ENCODE data around the gene NPIPB2. TPM values are rescaled to one million over a fixed set of nuclear protein-coding genes. Genes with fewer than 3 reads are reported as not detected.

The NPIPB2 gene
- polyA plus RNA-seq, 2 of the 4 experiments (the other 2 are of a cell fraction), result 2.7 to 6.6 TPM

GRCh38 chr16:11901091-11901490, 40.8 kb downstream of the NPIPB2 start:
- Histone ChIP-seq H3K9me3 (no peaks in the 10 kb centered on the region), H3K4me1 (peaks cover 7% of the 10 kb centered on the region; the same call in 1 of the 3 replicates), H3K4me3 (no peak overlapping the region), H3K27ac (no peak overlapping the region), H3K4me2 (no peak overlapping the region)
- TF ChIP-seq HEYL (CRISPR knock-in tag; IDR thresholded peaks at IDR 0.05) (no peak), JUN (IDR thresholded peaks at IDR 0.05) (no peak), RFX5 (IDR thresholded peaks at IDR 0.05) (no peak), FOXS1 (CRISPR knock-in tag; IDR thresholded peaks at IDR 0.05) (no peak), E2F6 (IDR thresholded peaks at IDR 0.05; ENCODE audit: borderline replicate concordance, low read depth) (no peak), CBX8 (IDR thresholded peaks at IDR 0.05) (no peak), HOXB13 (CRISPR knock-in tag; IDR thresholded peaks at IDR 0.05; ENCODE audit: low read depth) (no peak), ZFP36 (IDR thresholded peaks at IDR 0.05; ENCODE audit: borderline replicate concordance, partially characterized antibody) (no peak), CHD4 (IDR thresholded peaks at IDR 0.05; ENCODE audit: borderline replicate concordance) (no peak), ZSCAN20 (CRISPR knock-in tag; IDR thresholded peaks at IDR 0.05) (no peak), HDAC2 (IDR thresholded peaks at IDR 0.05) (no peak), KDM1A (IDR thresholded peaks at IDR 0.05; ENCODE audit: low read depth) (no peak), RNF2 (IDR thresholded peaks at IDR 0.05; ENCODE audit: borderline replicate concordance, low read depth) (no peak), FOSB (CRISPR knock-in tag; IDR thresholded peaks at IDR 0.05) (no peak)
- no peak for ATAC-seq
- 64% methylated on average over 3 of the region's 3 CpGs for WGBS (ENCODE audit: missing lambda C conversion rate)
- no peak for DNase-seq (ENCODE audit: low read depth in 1 of 2, low spot score in 1 of 2)
- ChIA-PET POLR2A (no interaction called here), CTCF (interaction anchor here (0.6 to 1.6 kb wide), 3 partner anchors 11 to 167 kb away, joined by 3 to 5 read pairs (median 3); partner anchors contain the start of gene GSPT1)
- FAIRE-seq, result no peak

DNA sequence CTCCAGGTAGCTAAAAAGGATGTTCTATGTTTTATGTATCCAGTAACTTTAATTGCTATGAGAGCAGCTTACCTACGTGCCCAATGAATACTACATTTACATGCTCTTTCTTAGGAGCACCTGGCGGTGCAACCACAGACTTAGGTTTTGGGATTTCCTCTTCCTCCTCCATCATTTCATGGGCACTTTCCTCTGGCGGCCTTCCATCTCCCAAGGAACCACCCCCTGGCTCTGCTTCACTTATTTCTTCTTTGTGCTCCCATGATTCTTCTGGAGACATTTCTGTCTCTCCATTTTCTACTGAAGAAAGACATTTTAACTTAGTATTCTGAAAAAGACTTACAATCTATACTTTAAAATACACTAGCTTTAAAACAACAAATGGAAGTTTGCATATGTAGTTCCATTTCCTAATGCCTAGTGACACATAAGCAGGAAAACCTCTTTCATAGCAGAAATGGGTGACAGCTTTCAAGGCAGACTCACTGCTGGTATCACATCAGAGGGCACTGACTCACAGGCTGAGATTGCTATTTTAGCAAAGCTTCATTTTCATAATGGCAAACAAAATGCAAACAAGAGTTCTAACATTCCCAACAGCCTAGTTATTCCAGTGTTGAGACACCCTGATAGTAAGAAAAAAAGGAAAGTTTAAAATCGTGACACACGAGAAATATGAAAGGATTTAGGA, 45.2 kb downstream of the NPIPB2 start:
- ChIA-PET POLR2A (no interaction called here), CTCF (interaction anchor here (1.3 to 2.3 kb wide), 2 partner anchors 15 to 171 kb away, joined by 4 to 10 read pairs; no protein-coding TSS in a partner anchor)
- H3K4me3 ChIP-seq, result no peak overlapping the region
- TF ChIP-seq, protein P1, sequence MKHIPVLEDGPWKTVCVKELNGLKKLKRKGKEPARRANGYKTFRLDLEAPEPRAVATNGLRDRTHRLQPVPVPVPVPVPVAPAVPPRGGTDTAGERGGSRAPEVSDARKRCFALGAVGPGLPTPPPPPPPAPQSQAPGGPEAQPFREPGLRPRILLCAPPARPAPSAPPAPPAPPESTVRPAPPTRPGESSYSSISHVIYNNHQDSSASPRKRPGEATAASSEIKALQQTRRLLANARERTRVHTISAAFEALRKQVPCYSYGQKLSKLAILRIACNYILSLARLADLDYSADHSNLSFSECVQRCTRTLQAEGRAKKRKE (CRISPR knock-in tag; IDR thresholded peaks at IDR 0.05; ENCODE audit: low read depth), result no peak
- TF ChIP-seq POLR2AphosphoS2 (conservative IDR thresholded peaks at IDR 0.05; ENCODE audit: low read length) (no peak), MAZ (IDR thresholded peaks at IDR 0.05; ENCODE audit: borderline replicate concordance, low read depth, low read length) (no peak), ZC3H11A (IDR thresholded peaks at IDR 0.05) (no peak), MYC (IDR thresholded peaks at IDR 0.05; ENCODE audit: borderline replicate concordance, low read length) (no peak), RARB (CRISPR knock-in tag; IDR thresholded peaks at IDR 0.05) (no peak), NFE2L2 (conservative IDR thresholded peaks at IDR 0.05; ENCODE audit: low read length) (no peak), FOSB (CRISPR knock-in tag; IDR thresholded peaks at IDR 0.05) (no peak), JUNB (IDR thresholded peaks at IDR 0.05) (no peak), CBX2 (IDR thresholded peaks at IDR 0.05; ENCODE audit: borderline replicate concordance, low read depth) (no peak), BHLHE40 (IDR thresholded peaks at IDR 0.05; ENCODE audit: low read depth, low read length) (no peak), FOSL2 (IDR thresholded peaks at IDR 0.05) (no peak), FOSL2 (CRISPR knock-in tag; IDR thresholded peaks at IDR 0.05) (no peak), ZSCAN20 (CRISPR knock-in tag; IDR thresholded peaks at IDR 0.05) (no peak), RCOR1 (IDR thresholded peaks at IDR 0.05; ENCODE audit: low read depth, low read length) (no peak), HEYL (CRISPR knock-in tag; IDR thresholded peaks at IDR 0.05) (no peak), HOXA7 (CRISPR knock-in tag; IDR thresholded peaks at IDR 0.05) (no peak)
- TF ChIP-seq, protein P2, sequence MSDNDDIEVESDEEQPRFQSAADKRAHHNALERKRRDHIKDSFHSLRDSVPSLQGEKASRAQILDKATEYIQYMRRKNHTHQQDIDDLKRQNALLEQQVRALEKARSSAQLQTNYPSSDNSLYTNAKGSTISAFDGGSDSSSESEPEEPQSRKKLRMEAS (IDR thresholded peaks at IDR 0.05), result no peak
- TF ChIP-seq, protein P3, sequence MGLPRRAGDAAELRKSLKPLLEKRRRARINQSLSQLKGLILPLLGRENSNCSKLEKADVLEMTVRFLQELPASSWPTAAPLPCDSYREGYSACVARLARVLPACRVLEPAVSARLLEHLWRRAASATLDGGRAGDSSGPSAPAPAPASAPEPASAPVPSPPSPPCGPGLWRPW (IDR thresholded peaks at IDR 0.05), result no peak
- TF ChIP-seq, protein P4, sequence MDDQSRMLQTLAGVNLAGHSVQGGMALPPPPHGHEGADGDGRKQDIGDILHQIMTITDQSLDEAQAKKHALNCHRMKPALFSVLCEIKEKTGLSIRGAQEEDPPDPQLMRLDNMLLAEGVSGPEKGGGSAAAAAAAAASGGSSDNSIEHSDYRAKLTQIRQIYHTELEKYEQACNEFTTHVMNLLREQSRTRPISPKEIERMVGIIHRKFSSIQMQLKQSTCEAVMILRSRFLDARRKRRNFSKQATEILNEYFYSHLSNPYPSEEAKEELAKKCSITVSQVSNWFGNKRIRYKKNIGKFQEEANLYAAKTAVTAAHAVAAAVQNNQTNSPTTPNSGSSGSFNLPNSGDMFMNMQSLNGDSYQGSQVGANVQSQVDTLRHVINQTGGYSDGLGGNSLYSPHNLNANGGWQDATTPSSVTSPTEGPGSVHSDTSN (IDR thresholded peaks at IDR 0.05), result no peak
- WGBS (ENCODE audit: missing lambda C conversion rate), result 81% methylated on average over 5 of the region's 5 CpGs
- FAIRE-seq (no peak), DNase-seq (ENCODE audit: low read depth in 1 of 2, low spot score in 1 of 2) (no peak), ATAC-seq (no peak)
- H3K4me1 ChIP-seq, result peaks cover 7% of the 10 kb centered on the region; the same call in 1 of the 3 replicates
- no peak overlapping the region for H3K27ac ChIP-seq
- H3K9me3 ChIP-seq, result no peaks in the 10 kb centered on the region
- H3K4me2 ChIP-seq, result no peak overlapping the region
